Stimulated activated CD8-positive, alpha-beta memory T cell treated with anti-CD3 and anti-CD28 coated beads, Interleukin-15, amount 100 ng/mL, for 4 hours (primary cell): ENCODE measurements around the gene UST.

Source experiments
- DNase-seq, 2 donors: peaks; one replicate each; pipeline ENCODE4 v3.0.0-alpha.2; 2020; ENCODE audit warnings: low read depth in 2 of 2

UST gene

GRCh38 chr6:148803979-148804378 is 57.1 kb downstream of the UST start:
- DNase-seq = no peak

- DNase-seq = no peak
Observed at GRCh38 chr6:148805777-148806176, 58.9 kb downstream of the UST start.

- no peak for DNase-seq
Observed at GRCh38 chr6:148807784-148808183, 61.0 kb downstream of the UST start.

GRCh38 chr6:148808786-148809304 is 62.0 kb downstream of the UST start:
- no peak for DNase-seq

GRCh38 chr6:148811459-148811858 is 64.6 kb downstream of the UST start:
- no peak for DNase-seq

- no peak for DNase-seq
Observed at GRCh38 chr6:148814082-148814790, 67.4 kb downstream of the UST start.

- DNase-seq = no peak
Observed at GRCh38 chr6:148814869-148815268, 68.0 kb downstream of the UST start.

GRCh38 chr6:148816117-148816516 is 69.3 kb downstream of the UST start:
- DNase-seq = no peak

- no peak for DNase-seq
Observed at GRCh38 chr6:148817689-148818088, 70.9 kb downstream of the UST start.

GRCh38 chr6:148818939-148819575 is 72.2 kb downstream of the UST start:
- no peak for DNase-seq

GRCh38 chr6:148819852-148820251 is 73.0 kb downstream of the UST start:
- DNase-seq = no peak

GRCh38 chr6:148822819-148823218 is 76.0 kb downstream of the UST start:
- no peak for DNase-seq

GRCh38 chr6:148824291-148824690 is 77.5 kb downstream of the UST start:
- DNase-seq = no peak

- DNase-seq = no peak
Observed at GRCh38 chr6:148824960-148825359, 78.1 kb downstream of the UST start.

- DNase-seq = no peak
Observed at GRCh38 chr6:148825492-148825891, 78.7 kb downstream of the UST start.

- no peak for DNase-seq
Observed at GRCh38 chr6:148827416-148828045, 80.7 kb downstream of the UST start.

GRCh38 chr6:148828047-148828446 is 81.2 kb downstream of the UST start:
- no peak for DNase-seq

- DNase-seq = no peak
Observed at GRCh38 chr6:148829415-148830101, 82.7 kb downstream of the UST start.

- no peak for DNase-seq
Observed at GRCh38 chr6:148830614-148831013, 83.8 kb downstream of the UST start.

GRCh38 chr6:148831064-148831463 is 84.2 kb downstream of the UST start:
- no peak for DNase-seq

- DNase-seq = no peak
Observed at GRCh38 chr6:148831531-148831930, 84.7 kb downstream of the UST start.

- no peak for DNase-seq
Observed at GRCh38 chr6:148835920-148836441, 89.2 kb downstream of the UST start.
